ENCODE data around the gene CACNG4. TPM values are rescaled to one million over a fixed set of nuclear protein-coding genes. Genes with fewer than 3 reads are reported as not detected.
"Not testable (repeated sequence)": the region's sequence is repeated elsewhere in the genome, so short reads cannot be mapped to it uniquely, and the experiment has no call there.

Gene CACNG4
- total RNA-seq, 1 donor from 2014 or later = not detected

GRCh38 chr17:66964930-66965800 is 658 bp downstream of the CACNG4 start:
- DNase-seq (ENCODE audit: low read depth) = no peak

DNA sequence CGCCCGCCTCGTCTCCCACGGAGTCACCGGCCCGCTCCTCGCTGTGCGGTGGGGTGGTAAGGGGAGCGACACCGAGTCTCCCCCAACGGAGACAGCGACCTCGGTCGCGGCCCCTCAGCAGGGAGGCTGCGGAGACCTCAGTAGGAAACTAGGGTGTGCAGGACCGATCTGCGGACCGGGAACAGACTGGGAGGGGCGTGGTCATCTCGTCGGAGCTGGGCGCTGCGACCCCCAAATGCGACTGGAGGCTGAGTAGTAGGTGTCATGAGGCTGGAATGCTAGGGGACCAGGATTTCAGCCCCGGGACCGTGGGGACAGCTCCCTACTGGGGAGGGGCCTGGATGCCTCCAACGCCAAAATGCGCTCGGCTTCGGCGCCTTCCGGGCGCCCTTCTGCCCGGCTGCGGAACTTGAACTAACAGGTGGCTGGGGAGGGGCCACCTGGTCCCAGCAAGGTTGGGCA is 1.3 kb downstream of the CACNG4 start:
- DNase-seq (ENCODE audit: low read depth) = no peak

GRCh38 chr17:66966298-66966697 is 1.8 kb downstream of the CACNG4 start:
- no peak for DNase-seq (ENCODE audit: low read depth)

DNA sequence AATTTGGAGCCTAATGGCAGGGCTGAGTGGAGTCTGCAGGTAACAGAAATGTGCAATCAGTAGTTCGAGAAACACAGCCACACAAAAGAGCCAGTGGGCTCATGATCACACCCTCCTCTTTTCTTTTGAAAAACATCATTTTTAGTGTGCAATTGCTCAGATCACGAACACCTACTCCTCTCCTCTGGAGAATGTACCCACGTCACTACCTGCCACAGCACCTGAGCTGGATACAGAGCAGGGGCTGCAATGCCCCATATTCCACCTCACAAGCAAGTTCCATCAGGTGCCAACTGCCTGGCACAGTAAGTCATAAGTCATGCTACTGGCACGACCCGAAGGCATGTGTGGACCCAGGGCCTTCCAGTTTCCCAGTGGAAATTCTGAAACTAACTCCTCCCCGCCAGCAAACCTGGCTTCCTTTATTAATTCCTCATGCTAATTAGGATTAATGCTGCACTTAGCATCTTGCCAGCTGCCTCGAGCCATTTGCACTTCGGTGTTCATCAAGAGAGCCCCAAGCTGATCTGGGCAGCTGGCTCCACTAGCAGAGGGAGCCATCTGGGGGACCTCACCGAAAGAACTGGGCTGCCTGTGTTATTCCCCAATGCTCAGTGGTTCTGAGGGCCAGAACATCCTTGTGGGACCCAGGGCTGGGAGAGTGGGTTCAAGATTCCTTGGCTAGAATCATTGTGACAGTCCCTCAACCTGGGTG is 2.4 kb downstream of the CACNG4 start:
- no peak for DNase-seq (ENCODE audit: low read depth)

GRCh38 chr17:66967837-66968543 is 3.5 kb downstream of the CACNG4 start:
- DNase-seq (ENCODE audit: low read depth) = no peak

DNA sequence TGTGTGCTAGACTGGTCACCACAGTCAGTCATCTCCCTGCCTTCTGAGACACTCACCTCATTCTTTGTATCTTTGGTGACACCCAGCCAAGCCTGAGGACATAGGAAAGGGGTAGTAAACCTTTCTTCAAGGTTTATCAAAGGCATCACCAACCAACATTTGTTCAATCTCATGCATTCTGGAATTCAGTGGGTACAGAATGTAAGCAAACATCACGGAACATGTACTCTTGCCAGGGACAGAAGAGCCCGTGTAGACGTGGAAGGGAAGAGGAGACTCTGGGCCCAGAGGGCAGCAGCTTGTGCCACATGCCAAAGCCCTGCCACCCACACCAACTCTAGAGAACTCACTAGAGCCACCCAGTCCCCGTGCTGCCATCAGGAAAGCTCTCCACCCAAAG is 4.4 kb downstream of the CACNG4 start:
- no peak for DNase-seq (ENCODE audit: low read depth)

- DNase-seq (ENCODE audit: low read depth) = no peak
Measured at GRCh38 chr17:66970140-66970539, 5.6 kb downstream of the CACNG4 start.

DNA sequence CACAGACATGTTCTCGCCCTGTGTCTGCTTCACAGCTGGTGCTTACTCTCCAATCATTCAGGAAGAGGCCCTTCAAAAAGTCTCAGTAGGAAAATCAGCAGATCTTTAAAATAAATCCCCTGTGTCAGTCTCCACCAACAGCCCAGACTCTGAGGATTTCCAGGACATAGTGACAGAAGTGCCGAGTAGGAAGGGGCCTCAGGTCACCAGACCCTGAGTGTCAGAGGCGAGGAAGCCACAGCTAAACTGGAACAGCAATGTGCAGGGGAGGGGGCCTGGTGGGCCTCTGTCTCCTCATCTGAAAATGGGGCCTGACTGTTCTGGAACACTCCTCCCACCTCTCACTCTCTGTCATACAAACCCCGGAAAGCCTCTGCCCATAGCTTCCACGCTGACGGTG is 6.3 kb downstream of the CACNG4 start:
- DNase-seq (ENCODE audit: low read depth) = no peak

DNA sequence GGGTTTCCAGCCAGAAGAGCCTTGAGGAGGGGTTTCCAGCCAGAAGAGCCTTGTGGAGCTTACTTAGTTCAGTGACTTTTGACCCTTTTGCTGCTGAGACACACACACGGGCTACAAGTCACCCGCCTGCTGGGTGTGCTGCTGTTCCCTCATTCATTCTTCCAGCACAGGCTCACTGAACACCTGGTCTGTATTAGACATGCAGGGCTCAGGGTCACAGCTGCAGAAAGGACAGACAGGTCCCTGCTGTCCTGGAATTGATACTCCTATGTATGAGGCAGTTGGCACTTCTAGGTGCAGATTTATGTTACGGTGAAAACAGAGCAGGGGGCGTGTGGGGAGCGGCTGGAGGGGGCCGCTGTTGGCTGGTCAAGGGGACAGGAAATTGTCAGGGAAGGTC is 6.8 kb downstream of the CACNG4 start:
- no peak for DNase-seq (ENCODE audit: low read depth)

- no peak for DNase-seq (ENCODE audit: low read depth)
Measured at GRCh38 chr17:66971730-66972441, 7.4 kb downstream of the CACNG4 start.

DNA sequence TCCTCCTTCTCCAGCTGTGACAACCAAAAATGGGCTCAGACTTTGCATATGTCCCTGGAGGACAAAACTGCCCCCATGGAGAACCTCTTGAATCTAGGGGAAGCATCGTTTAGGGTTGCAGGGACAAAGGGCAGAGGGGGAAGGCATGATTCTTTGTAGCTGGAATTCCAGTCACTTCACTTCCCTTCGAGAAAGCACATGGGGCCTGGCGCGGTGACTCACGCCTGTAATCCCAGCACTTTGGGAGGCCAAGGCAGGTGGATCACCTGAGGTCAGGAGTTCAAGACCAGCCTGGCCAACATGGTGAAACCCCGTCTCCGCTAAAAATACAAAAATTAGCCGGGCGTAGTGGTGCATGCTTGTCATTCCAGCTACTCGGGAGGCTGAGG is 7.9 kb downstream of the CACNG4 start:
- DNase-seq (ENCODE audit: low read depth) = not testable (repeated sequence)

- DNase-seq (ENCODE audit: low read depth) = no peak
Measured at GRCh38 chr17:66975188-66975587, 10.7 kb downstream of the CACNG4 start.

- DNase-seq (ENCODE audit: low read depth) = no peak
Measured at GRCh38 chr17:66975614-66976378, 11.3 kb downstream of the CACNG4 start.

- DNase-seq (ENCODE audit: low read depth) = no peak
Measured at GRCh38 chr17:66976379-66976663, 11.8 kb downstream of the CACNG4 start.

- peak; percentile 16 for DNase-seq (ENCODE audit: low read depth)
Measured at GRCh38 chr17:66976781-66977201, 12.3 kb downstream of the CACNG4 start.

GRCh38 chr17:66978514-66979061 is 14.1 kb downstream of the CACNG4 start:
- no peak for DNase-seq (ENCODE audit: low read depth)

DNA sequence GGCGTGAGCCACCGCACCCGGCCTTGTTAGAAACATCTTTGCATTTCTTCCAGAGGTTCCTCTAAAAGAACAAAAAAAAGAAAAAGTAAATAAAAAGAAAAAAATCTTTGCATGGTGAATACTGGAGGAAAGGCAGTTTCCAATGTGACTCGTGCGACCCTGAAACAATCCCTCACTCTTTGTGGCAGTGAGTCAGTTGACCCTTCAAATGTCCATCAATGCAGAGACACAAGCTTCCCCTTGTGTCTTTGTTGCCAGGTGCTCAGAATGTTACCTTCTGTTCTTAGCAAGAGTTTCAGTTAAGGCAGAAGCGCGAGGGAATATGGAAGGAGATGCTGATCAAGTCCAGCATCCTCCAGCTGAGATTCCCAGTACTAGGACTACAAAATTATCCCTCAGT is 16.4 kb downstream of the CACNG4 start:
- peak; percentile 36 for DNase-seq (ENCODE audit: low read depth)

DNA sequence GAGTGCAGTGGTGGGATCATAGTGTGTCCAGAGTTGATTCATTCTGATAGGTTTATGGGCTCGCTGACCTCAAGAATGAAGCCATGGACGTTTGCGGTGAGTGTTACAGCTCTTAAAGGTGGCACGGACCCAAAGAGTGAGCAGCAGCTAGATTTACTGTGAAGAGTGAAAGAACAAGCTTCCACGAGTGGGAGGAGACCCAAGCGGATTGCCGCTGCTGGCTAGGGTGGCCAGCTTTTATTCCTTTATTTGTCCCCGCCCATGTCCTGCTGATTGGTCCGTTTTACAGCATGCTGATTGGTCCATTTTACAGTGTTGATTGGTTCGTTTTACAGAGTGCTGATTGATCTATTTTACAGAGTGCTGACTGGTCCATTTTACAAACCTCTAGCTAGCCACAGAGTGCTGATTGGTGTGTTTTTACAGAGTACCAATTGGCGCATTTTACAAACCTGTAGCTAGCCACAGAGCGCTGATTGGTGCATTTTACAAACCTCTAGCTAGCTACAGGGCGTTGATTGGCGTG is 17.5 kb downstream of the CACNG4 start:
- peak; percentile 62 for DNase-seq (ENCODE audit: low read depth)

DNA sequence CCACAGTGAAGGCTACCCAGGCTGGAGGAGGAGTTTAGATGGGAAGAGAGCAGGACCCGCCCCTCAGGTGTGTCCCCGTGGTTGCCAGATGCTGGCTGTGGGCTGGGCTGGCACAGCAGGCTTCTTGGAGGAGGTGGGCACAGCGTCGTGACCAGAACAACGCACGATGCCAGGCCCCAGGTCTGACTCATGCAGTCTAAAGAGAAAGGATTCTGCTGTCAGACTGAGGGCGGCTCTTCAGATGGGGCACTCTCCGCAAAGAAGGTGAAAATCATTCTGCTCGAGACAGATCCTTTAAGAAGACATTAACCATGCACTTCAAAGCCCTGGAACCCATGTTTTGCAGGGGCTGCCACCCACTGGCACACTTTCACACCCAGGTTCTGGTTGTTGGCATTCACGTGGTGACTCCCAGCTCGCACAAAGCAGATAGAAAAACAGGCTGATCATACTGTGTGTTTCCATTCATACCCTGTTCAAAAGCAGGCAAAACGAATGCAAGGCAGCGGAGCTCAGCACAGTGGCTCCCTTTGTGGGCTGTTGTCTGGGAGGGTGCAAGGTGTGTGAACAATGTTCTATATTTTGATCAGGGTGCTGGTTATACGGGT is 19.0 kb downstream of the CACNG4 start:
- DNase-seq (ENCODE audit: low read depth) = no peak

GRCh38 chr17:66984730-66985129 is 20.2 kb downstream of the CACNG4 start:
- DNase-seq (ENCODE audit: low read depth) = no peak
